Stimulated activated naive CD4-positive, alpha-beta T cell (primary cell): ENCODE data around the gene TP53INP2.
"Not testable (repeated sequence)": the region's sequence is repeated elsewhere in the genome, so short reads cannot be mapped to it uniquely, and the experiment has no call there.

Experiments used
- DNase-seq, 6 experiments: peaks; one replicate each; lab custom pipeline; 2025; lab: John Stamatoyannopoulos, UW

The TP53INP2 gene

GRCh38 chr20:34705397-34706301 is 1.5 kb downstream of the TP53INP2 start:
- no peak for DNase-seq

GRCh38 chr20:34706302-34706875 is 2.2 kb downstream of the TP53INP2 start:
- no peak for DNase-seq

- DNase-seq, result no peak
These were observed 3.0 kb downstream of the TP53INP2 start for GRCh38 chr20:34706912-34707784.

- DNase-seq, result peak; percentile 36 to 76 (median 56)
These were observed 4.5 kb downstream of the TP53INP2 start for GRCh38 chr20:34708621-34709043.

GRCh38 chr20:34709044-34709830 is 5.1 kb downstream of the TP53INP2 start:
- peak; percentile 72 to 92 (median 82) for DNase-seq

- peak in 3 of 6 experiments; percentile 57 to 75 (median 73) for DNase-seq
These were observed 5.9 kb downstream of the TP53INP2 start for GRCh38 chr20:34709831-34710567.

GRCh38 chr20:34710568-34710839 is 6.4 kb downstream of the TP53INP2 start:
- peak in 1 of 6 experiments; percentile 26 for DNase-seq

GRCh38 chr20:34710861-34711574 is 6.9 kb downstream of the TP53INP2 start:
- DNase-seq, result no peak

GRCh38 chr20:34711813-34712430 is 7.8 kb downstream of the TP53INP2 start:
- no peak for DNase-seq

GRCh38 chr20:34712525-34713192 is 8.5 kb downstream of the TP53INP2 start:
- no peak for DNase-seq

GRCh38 chr20:34713194-34713943 is 9.2 kb downstream of the TP53INP2 start:
- DNase-seq, result no peak

GRCh38 chr20:34713944-34714515 is 9.9 kb downstream of the TP53INP2 start:
- DNase-seq, result not testable (repeated sequence)

- DNase-seq, result no peak
These were observed 11.2 kb downstream of the TP53INP2 start for GRCh38 chr20:34715384-34715783.

- DNase-seq, result no peak
These were observed 12.7 kb downstream of the TP53INP2 start for GRCh38 chr20:34716921-34717229.

GRCh38 chr20:34717230-34718095 is 13.3 kb downstream of the TP53INP2 start:
- DNase-seq, result no peak

GRCh38 chr20:34719242-34720017 is 15.3 kb downstream of the TP53INP2 start:
- not testable (repeated sequence) for DNase-seq

GRCh38 chr20:34720266-34720665 is 16.1 kb downstream of the TP53INP2 start:
- no peak for DNase-seq
